HEK293T (cell line): ENCODE measurements around the gene VPS37B.

Experiments used
- BHLHE40 ChIP-seq: fragments of 450-650 bp; IDR thresholded peaks from 2 replicates; pipeline ENCODE4 v1.6.1; 2016; ENCODE audit warnings: mild to moderate bottlenecking, moderate library complexity, borderline replicate concordance
- HDGF ChIP-seq: fragments of 450-650 bp; IDR thresholded peaks from 2 replicates; pipeline ENCODE4 v1.6.1; 2017; ENCODE audit warnings: antibody characterized with exemption, borderline replicate concordance
- SP1 ChIP-seq: fragments of 450-650 bp; IDR thresholded peaks from 2 replicates; pipeline ENCODE4 v1.6.1; 2017
- TARDBP ChIP-seq: fragments of 450-650 bp; IDR thresholded peaks from 2 replicates; pipeline ENCODE4 v1.6.1; 2016

DNA sequence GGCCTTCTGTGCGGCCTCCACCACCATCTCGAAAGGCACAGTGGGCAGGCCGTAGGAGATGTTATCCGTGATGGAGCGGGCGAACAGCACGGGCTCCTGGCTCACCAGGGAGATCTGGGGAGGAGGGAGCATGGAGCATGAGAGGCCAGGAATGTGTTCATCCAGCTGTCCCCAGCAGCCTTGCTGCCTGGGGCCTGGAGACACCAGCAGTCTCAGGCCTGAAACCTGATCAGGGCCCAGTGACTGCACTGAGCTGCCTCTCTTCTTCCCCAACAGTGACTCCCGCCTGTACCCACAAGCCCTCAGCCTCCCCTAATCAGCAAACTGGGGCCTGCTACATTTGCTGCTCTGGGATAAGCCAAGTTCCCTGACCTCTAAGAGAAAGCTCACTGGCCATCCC, 39.4 kb upstream of the VPS37B start:
- TF ChIP-seq TARDBP: no peak
- TF ChIP-seq BHLHE40: no peak
- TF ChIP-seq SP1: no peak
- no peak for TF ChIP-seq HDGF
